GM12872 (cell line): ENCODE measurements around the gene PARP8.

Experiments
- TF ChIP-seq, protein P1 (sequence below): IDR thresholded peaks from 3 replicates; pipeline ENCODE4 v1.5.1; 2011; ENCODE audit warnings: low read depth, mild to moderate bottlenecking, low read length, moderate library complexity; ENCODE audit not compliant: insufficient read depth

The PARP8 gene

GRCh38 chr5:50672663-50673062, 6.2 kb downstream of the PARP8 start:
- TF ChIP-seq, protein P1, sequence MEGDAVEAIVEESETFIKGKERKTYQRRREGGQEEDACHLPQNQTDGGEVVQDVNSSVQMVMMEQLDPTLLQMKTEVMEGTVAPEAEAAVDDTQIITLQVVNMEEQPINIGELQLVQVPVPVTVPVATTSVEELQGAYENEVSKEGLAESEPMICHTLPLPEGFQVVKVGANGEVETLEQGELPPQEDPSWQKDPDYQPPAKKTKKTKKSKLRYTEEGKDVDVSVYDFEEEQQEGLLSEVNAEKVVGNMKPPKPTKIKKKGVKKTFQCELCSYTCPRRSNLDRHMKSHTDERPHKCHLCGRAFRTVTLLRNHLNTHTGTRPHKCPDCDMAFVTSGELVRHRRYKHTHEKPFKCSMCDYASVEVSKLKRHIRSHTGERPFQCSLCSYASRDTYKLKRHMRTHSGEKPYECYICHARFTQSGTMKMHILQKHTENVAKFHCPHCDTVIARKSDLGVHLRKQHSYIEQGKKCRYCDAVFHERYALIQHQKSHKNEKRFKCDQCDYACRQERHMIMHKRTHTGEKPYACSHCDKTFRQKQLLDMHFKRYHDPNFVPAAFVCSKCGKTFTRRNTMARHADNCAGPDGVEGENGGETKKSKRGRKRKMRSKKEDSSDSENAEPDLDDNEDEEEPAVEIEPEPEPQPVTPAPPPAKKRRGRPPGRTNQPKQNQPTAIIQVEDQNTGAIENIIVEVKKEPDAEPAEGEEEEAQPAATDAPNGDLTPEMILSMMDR = no peak

DNA sequence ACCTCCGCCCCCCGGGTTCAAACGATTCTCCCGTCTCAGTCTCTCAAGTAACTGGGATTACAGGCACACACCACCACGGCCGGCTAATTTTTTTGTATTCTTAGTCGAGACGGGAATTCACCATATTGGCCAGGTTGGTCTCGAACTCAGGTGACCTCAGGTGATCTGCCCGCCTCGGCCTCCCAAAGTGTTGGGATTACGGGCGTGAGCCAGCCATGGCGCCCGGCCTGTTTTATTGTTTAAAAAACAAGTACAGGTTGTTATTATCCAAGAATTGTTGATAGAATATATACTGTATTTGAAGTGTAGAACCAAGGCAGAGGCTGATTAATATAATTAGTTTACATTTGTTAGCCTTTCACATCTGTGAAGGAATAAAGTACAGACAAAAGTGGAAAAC, 8.9 kb downstream of the PARP8 start:
- TF ChIP-seq, protein P1 = no peak

DNA sequence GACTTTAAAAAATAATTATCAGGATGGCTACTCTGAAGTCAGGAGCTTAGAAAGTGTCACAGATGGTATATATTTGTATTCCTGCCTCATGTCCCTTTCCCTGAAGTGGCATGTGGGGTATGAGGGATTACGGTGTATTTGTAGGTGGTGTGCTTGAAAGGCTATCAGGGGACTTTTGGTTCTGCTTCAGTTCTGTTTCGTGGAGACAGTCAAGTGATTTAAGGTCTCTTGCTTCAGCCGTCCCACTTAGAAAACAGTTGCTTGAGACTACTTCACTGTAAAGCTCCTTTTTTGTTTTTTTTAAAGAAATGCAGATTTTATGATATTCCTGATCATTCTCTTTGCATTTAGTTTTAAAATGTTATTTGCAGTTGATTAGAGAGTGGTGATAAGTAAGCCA, 18.3 kb downstream of the PARP8 start:
- TF ChIP-seq, protein P1 = no peak

GRCh38 chr5:50687548-50687947, 21.1 kb downstream of the PARP8 start:
- TF ChIP-seq, protein P1 = no peak

GRCh38 chr5:50691399-50692016, 25.1 kb downstream of the PARP8 start:
- TF ChIP-seq, protein P1 = no peak

GRCh38 chr5:50694027-50694590, 27.7 kb downstream of the PARP8 start:
- TF ChIP-seq, protein P1 = no peak

DNA sequence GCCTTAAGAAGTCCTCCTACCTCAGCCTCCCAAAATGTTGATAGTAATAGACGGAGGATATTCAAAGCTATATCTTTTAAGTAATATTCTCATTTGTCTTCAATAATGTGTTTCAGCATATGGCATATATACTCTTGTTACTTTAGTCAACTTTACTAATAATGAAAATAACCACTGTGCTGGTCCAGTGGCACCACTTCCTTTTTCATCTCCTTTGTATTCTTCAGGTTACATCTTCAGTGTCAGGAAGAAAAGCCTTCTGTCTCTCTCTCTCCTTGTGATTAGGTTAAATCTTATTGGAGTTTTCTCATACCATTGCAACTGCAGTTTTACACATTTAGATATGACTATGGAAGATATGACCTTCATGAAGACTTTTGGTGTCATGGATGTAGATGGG, 31.3 kb downstream of the PARP8 start:
- TF ChIP-seq, protein P1 = no peak
